Measurements from ENCODE around the gene CAMK2D. TPM values are rescaled to one million over a fixed set of nuclear protein-coding genes. Genes with fewer than 3 reads are reported as not detected.

The CAMK2D gene
- total and polyA plus RNA-seq, 2 donors (not counting 1 experiment from before 2014, with no cell fraction given), result 120 to 262 TPM

GRCh38 chr4:113725963-113726362, 35.6 kb downstream of the CAMK2D start:
- DNase-seq (ENCODE audit: low read depth in 2 of 2), result no peak
- TF ChIP-seq EZH2 (IDR thresholded peaks at IDR 0.05; ENCODE audit: low read length, missing control alignments) (no peak), CTCF (conservative IDR thresholded peaks at IDR 0.05 in 1 of 2, IDR thresholded peaks at IDR 0.05 in 1 of 2; ENCODE audit: low read depth in 1 of 2, low read length in 2 of 2) (no peak)
- Histone ChIP-seq H3K9me3 (ENCODE audit: control insufficient read depth, insufficient read depth, low read depth, low read length) (no peaks in the 10 kb centered on the region), H3K79me2 (ENCODE audit: control insufficient read depth, insufficient read depth, low read length) (peaks cover 83% of the 10 kb centered on the region), H3K4me1 (ENCODE audit: control insufficient read depth, extremely low read depth, insufficient read depth, low read length) (no peaks in the 10 kb centered on the region), H3K27ac (ENCODE audit: insufficient read depth, low read length) (no peak overlapping the region), H3K27me3 (ENCODE audit: control insufficient read depth, insufficient read depth, low read length) (no peaks in the 10 kb centered on the region), H3K4me2 (ENCODE audit: extremely low read depth, insufficient read depth, low read length) (no peak overlapping the region), H3K36me3 (ENCODE audit: control insufficient read depth, insufficient read depth, low read length) (no peaks in the 10 kb centered on the region), H4K20me1 (ENCODE audit: control insufficient read depth, extremely low read depth, insufficient read depth, low read length) (no peaks in the 10 kb centered on the region), H3K9ac (ENCODE audit: insufficient read depth, low read length) (no peak overlapping the region), H3K4me3 (replicated peaks in 1 of 4; ENCODE audit: control extremely low read depth in 1 of 4, insufficient read depth in 1 of 4, low read depth in 3 of 4, low read length in 4 of 4) (no peak overlapping the region), H2AFZ (ENCODE audit: low read length) (no peak overlapping the region)

GRCh38 chr4:113718252-113718651, 43.3 kb downstream of the CAMK2D start:
- TF ChIP-seq CTCF (conservative IDR thresholded peaks at IDR 0.05 in 1 of 2, IDR thresholded peaks at IDR 0.05 in 1 of 2; ENCODE audit: low read depth in 1 of 2, low read length in 2 of 2), result no peak
- no peak for TF ChIP-seq EZH2 (IDR thresholded peaks at IDR 0.05; ENCODE audit: low read length, missing control alignments)
- Histone ChIP-seq H3K27me3 (ENCODE audit: control insufficient read depth, insufficient read depth, low read length) (no peaks in the 10 kb centered on the region), H3K4me2 (ENCODE audit: extremely low read depth, insufficient read depth, low read length) (no peak overlapping the region), H3K36me3 (ENCODE audit: control insufficient read depth, insufficient read depth, low read length) (no peaks in the 10 kb centered on the region), H2AFZ (ENCODE audit: low read length) (no peak overlapping the region), H3K27ac (ENCODE audit: insufficient read depth, low read length) (no peak overlapping the region), H3K79me2 (ENCODE audit: control insufficient read depth, insufficient read depth, low read length) (peaks cover 66% of the 10 kb centered on the region), H3K4me1 (ENCODE audit: control insufficient read depth, extremely low read depth, insufficient read depth, low read length) (no peaks in the 10 kb centered on the region), H3K4me3 (replicated peaks in 1 of 4; ENCODE audit: control extremely low read depth in 1 of 4, insufficient read depth in 1 of 4, low read depth in 3 of 4, low read length in 4 of 4) (no peak overlapping the region), H3K9ac (ENCODE audit: insufficient read depth, low read length) (no peak overlapping the region), H3K9me3 (ENCODE audit: control insufficient read depth, insufficient read depth, low read depth, low read length) (no peaks in the 10 kb centered on the region), H4K20me1 (ENCODE audit: control insufficient read depth, extremely low read depth, insufficient read depth, low read length) (no peaks in the 10 kb centered on the region)
- DNase-seq (ENCODE audit: low read depth in 2 of 2), result no peak

- H2AFZ ChIP-seq (ENCODE audit: low read length), result no peak overlapping the region
- H3K4me1 ChIP-seq (ENCODE audit: control insufficient read depth, extremely low read depth, insufficient read depth, low read length), result peaks cover 8% of the 10 kb centered on the region
- TF ChIP-seq EZH2 (IDR thresholded peaks at IDR 0.05; ENCODE audit: low read length, missing control alignments), result no peak
- no peak for TF ChIP-seq CTCF (conservative IDR thresholded peaks at IDR 0.05 in 1 of 2, IDR thresholded peaks at IDR 0.05 in 1 of 2; ENCODE audit: low read depth in 1 of 2, low read length in 2 of 2)
- H3K9ac ChIP-seq (ENCODE audit: insufficient read depth, low read length), result no peak overlapping the region
- no peaks in the 10 kb centered on the region for H3K27me3 ChIP-seq (ENCODE audit: control insufficient read depth, insufficient read depth, low read length)
- H3K9me3 ChIP-seq (ENCODE audit: control insufficient read depth, insufficient read depth, low read depth, low read length), result no peaks in the 10 kb centered on the region
- no peaks in the 10 kb centered on the region for H3K36me3 ChIP-seq (ENCODE audit: control insufficient read depth, insufficient read depth, low read length)
- no peak overlapping the region for H3K27ac ChIP-seq (ENCODE audit: insufficient read depth, low read length)
- no peaks in the 10 kb centered on the region for H4K20me1 ChIP-seq (ENCODE audit: control insufficient read depth, extremely low read depth, insufficient read depth, low read length)
- peak in 1 of 2 donors; percentile 59 for DNase-seq (ENCODE audit: low read depth in 2 of 2)
- H3K4me3 ChIP-seq (replicated peaks in 1 of 4; ENCODE audit: control extremely low read depth in 1 of 4, insufficient read depth in 1 of 4, low read depth in 3 of 4, low read length in 4 of 4), result no peak overlapping the region
- peaks cover 58% of the 10 kb centered on the region for H3K79me2 ChIP-seq (ENCODE audit: control insufficient read depth, insufficient read depth, low read length)
- H3K4me2 ChIP-seq (ENCODE audit: extremely low read depth, insufficient read depth, low read length), result no peak overlapping the region
Measured at GRCh38 chr4:113711883-113712662, 49.5 kb downstream of the CAMK2D start.

Data from fibroblast of lung (primary cell).